ENCODE data around the gene MAPK7. TPM values are rescaled to one million over a fixed set of nuclear protein-coding genes. Genes with fewer than 3 reads are reported as not detected.
"Not testable (repeated sequence)": the region's sequence is repeated elsewhere in the genome, so short reads cannot be mapped to it uniquely, and the experiment has no call there.

MAPK7 gene
- polyA plus RNA-seq, 6 donors from 2014 or later: 3.5 to 11.3 (median 7.3) TPM

DNA sequence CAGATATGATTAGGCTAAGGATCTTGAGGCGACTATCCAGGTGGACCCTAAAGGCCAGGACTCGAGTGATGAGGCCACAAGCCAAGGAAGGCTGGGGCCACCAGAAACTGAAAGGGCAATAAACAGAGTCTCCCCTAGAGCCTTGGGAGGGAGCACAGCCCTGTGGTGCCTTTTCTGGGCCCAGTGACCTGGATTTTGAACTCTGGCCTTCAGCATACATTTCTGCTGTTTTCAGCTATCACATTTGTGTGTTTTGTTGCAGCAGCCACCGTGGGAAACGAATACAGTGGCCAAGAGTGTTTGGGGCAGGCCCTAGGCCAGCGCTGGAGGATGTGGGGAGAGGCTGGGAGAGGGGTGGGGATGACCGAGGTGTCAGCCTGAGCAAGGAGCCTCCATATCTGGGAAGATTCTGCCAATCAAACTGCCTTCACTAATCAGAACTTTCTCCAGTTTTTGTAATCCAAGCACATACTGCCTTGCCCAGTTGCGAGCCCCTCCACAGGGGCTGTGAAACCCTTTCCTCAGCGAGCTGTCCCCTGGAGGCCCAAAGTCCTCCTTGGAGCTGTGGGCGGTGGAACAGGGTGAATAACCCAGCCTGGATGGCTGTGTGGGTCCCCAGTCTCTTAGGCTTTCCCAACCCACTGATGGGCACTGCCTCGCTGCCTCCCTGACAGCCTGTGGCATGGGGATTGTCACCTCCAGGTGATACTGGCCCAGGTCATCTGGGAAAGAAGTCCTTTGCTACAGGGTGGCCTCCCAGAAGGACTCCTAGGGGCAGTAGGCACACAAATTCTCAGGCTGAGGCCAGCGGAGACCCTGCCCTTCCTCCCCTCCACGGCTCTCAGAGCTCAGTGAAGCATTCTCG, 32.6 kb upstream of the MAPK7 start:
- Mint-ChIP-seq H3K36me3 (no peaks in the 10 kb centered on the region), H3K27ac (no peak overlapping the region), H3K9me3 (no peaks in the 10 kb centered on the region), H3K27me3 (peaks cover 8 to 27% (median 16%) of the 10 kb centered on the region in 3 donors), H3K4me1 (peaks cover 0 to 13% (median 0%) of the 10 kb centered on the region in 3 donors), H3K4me3 (peak overlapping the region in 1 of 8 donors; percentile 43)
- DNase-seq (no peak), ATAC-seq (ENCODE audit: low read depth in 2 of 2) (no peak)

DNA sequence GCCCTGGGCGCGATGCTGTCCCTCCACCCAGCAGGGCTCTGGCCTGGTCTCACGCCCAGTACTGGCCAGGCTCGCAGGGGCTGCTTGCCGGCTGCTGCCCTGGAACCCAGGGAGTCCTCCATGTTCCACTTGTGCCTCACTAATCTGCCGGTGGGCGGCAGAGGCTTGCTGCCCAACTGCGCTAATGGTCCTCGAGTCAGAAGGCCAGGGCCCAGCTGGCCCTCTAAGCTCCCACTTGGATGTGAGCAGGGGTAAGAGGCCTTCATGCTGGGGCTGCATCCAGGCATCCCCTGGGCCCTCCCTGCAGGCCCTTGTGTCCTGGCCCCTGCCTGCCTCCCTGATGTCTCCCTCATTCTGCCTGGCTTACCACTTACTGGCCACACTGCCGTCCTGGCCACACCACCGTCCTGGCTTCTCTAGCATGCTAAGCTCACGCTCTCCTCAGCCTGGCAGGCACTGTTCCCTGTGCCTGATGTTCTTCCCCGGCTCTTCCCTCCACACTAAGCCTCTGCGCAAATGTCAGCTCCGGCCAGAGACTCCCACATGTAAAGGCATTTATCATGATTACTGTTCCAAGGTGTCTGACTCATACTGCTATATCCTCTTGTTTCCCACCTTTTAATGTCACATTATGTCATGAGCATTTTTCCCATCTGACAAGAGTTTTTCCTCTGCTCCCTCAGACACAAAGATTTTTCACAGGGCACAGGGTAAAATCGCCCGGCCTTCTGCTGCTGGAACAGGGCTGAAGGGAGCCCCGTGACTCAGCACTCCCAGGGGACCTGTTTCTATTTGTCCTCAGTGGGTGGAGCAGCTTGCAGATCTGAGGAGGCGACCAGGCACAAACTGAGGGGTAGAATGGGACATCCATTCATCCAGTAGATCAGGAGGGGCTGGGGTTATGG, 31.7 kb upstream of the MAPK7 start:
- peaks cover 0 to 11% (median 0%) of the 10 kb centered on the region in 3 donors for H3K4me1 Mint-ChIP-seq
- H3K4me3 Mint-ChIP-seq: peak overlapping the region in 1 of 8 donors; percentile 67
- H3K36me3 Mint-ChIP-seq: no peaks in the 10 kb centered on the region
- ATAC-seq (ENCODE audit: low read depth in 2 of 2): no peak
- DNase-seq: no peak
- peak overlapping the region in 3 of 6 donors; percentile 4 to 67 (median 55) for H3K27ac Mint-ChIP-seq
- H3K27me3 Mint-ChIP-seq: peaks cover 5 to 24% (median 8%) of the 10 kb centered on the region in 3 donors
- no peaks in the 10 kb centered on the region for H3K9me3 Mint-ChIP-seq

GRCh38 chr17:19347323-19348080, 30.8 kb upstream of the MAPK7 start:
- no peaks in the 10 kb centered on the region for H3K36me3 Mint-ChIP-seq
- H3K4me1 Mint-ChIP-seq: peaks cover 0 to 5% (median 0%) of the 10 kb centered on the region in 3 donors
- H3K9me3 Mint-ChIP-seq: no peaks in the 10 kb centered on the region
- DNase-seq: no peak
- H3K27ac Mint-ChIP-seq: no peak overlapping the region
- no peak overlapping the region for H3K4me3 Mint-ChIP-seq
- peaks cover 0 to 20% (median 0%) of the 10 kb centered on the region in 3 donors for H3K27me3 Mint-ChIP-seq
- ATAC-seq (ENCODE audit: low read depth in 2 of 2): no peak

DNA sequence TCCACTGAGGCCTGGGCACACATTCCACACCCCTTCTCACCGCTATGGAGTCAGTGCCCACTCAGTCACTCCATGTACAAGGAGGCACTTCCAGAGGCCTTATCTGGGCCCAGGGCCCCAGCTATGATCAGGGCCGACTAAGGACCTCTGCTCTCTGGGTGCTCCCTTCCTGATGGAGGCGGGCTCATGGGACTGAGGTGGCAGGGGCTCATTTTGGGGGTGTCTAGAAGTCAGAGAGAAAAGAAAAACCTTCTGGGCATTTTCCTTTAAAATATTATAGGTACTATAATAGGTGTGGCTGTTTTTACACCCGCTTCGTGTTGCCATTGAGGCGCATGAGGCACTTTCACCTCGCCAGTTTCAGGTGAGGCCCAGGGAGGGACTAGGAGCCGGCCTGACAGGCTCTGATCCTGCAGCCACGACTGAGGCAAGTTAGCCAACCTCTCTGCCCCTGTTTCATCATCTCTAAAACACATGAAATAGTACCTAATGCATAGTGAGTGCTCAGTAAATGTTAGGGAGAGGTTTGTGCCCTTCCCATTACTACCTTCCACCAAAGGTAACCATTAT, 30.1 kb upstream of the MAPK7 start:
- no peak for ATAC-seq (ENCODE audit: low read depth in 2 of 2)
- H3K4me1 Mint-ChIP-seq: peaks cover 0 to 5% (median 0%) of the 10 kb centered on the region in 3 donors
- no peak for DNase-seq
- H3K36me3 Mint-ChIP-seq: no peaks in the 10 kb centered on the region
- peak overlapping the region in 1 of 6 donors; percentile 41 for H3K27ac Mint-ChIP-seq
- no peak overlapping the region for H3K4me3 Mint-ChIP-seq
- H3K27me3 Mint-ChIP-seq: peaks cover 0 to 14% (median 0%) of the 10 kb centered on the region in 3 donors
- no peaks in the 10 kb centered on the region for H3K9me3 Mint-ChIP-seq

- no peak overlapping the region for H3K4me3 Mint-ChIP-seq
- peaks cover 0 to 5% (median 0%) of the 10 kb centered on the region in 3 donors for H3K4me1 Mint-ChIP-seq
- H3K36me3 Mint-ChIP-seq: no peaks in the 10 kb centered on the region
- ATAC-seq (ENCODE audit: low read depth in 2 of 2) (no peak), DNase-seq (no peak)
- no peak overlapping the region for H3K27ac Mint-ChIP-seq
- H3K9me3 Mint-ChIP-seq: no peaks in the 10 kb centered on the region
- peaks cover under 1 to 14% (median under 1%) of the 10 kb centered on the region in 3 donors for H3K27me3 Mint-ChIP-seq
Observed at GRCh38 chr17:19348806-19349205, 29.5 kb upstream of the MAPK7 start.

- not testable (repeated sequence) for DNase-seq; H3K27ac Mint-ChIP-seq; H3K4me1 Mint-ChIP-seq; ATAC-seq (ENCODE audit: low read depth in 2 of 2); H3K36me3 Mint-ChIP-seq; H3K9me3 Mint-ChIP-seq; H3K4me3 Mint-ChIP-seq
- peaks cover 21 to 26% (median 25%) of the 10 kb centered on the region in 3 donors for H3K27me3 Mint-ChIP-seq
Observed at GRCh38 chr17:19353401-19353800, 24.9 kb upstream of the MAPK7 start.

DNA sequence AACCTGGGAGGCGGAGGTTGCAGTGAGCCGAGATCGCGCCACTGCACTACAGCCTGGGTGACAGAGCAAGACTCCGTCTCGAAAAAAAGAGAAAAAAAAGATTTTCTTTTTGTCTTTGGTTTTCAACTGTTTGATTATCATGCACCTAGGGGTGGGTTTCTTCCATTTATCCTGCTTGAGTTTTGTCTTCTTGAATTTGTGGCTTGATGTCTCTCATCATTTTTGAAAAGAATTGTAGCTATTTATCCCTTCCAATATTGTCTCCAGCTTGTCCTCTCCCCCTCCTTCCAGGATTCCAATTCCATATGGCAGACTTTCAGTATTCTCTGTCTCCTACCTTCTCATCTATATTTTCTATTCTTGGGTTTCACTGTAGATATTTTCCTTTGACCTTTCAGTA, 23.6 kb upstream of the MAPK7 start:
- DNase-seq: no peak
- Mint-ChIP-seq H3K27me3 (peaks cover 27 to 39% (median 38%) of the 10 kb centered on the region in 3 donors), H3K27ac (no peak overlapping the region), H3K36me3 (no peaks in the 10 kb centered on the region), H3K9me3 (no peaks in the 10 kb centered on the region), H3K4me3 (no peak overlapping the region), H3K4me1 (no peaks in the 10 kb centered on the region)
- no peak for ATAC-seq (ENCODE audit: low read depth in 2 of 2)

DNA sequence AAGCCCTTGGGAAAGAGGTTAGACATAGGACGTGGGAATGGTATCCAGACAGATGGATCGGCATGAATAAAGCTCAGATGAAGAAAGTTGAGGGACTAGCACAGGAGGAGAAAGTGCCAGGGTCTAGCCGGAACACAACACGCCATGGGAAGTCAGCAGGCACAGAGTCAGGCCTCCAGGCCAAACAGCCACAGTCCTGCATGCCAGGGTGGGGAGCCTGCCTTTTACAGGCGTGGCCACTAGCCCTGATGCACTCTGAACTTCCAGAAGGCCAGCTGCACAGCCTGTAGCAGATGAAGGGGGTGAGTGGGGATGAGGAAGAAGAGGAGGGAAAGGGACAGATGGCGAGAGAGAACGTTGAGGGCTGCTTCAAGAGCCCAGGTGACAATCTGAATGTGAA, 20.9 kb upstream of the MAPK7 start:
- Mint-ChIP-seq H3K4me3 (no peak overlapping the region), H3K27ac (peak overlapping the region in 1 of 6 donors; percentile 95), H3K9me3 (no peaks in the 10 kb centered on the region), H3K27me3 (peaks cover 35 to 46% (median 38%) of the 10 kb centered on the region in 3 donors), H3K36me3 (no peaks in the 10 kb centered on the region), H3K4me1 (peaks cover 0 to 10% (median 6%) of the 10 kb centered on the region in 3 donors)
- DNase-seq: no peak
- ATAC-seq (ENCODE audit: low read depth in 2 of 2): no peak

GRCh38 chr17:19357761-19358160, 20.5 kb upstream of the MAPK7 start:
- DNase-seq: no peak
- Mint-ChIP-seq H3K27me3 (peaks cover 35 to 46% (median 38%) of the 10 kb centered on the region in 3 donors), H3K27ac (no peak overlapping the region), H3K9me3 (no peaks in the 10 kb centered on the region), H3K4me1 (peaks cover 1 to 11% (median 10%) of the 10 kb centered on the region in 3 donors), H3K36me3 (no peaks in the 10 kb centered on the region), H3K4me3 (no peak overlapping the region)
- ATAC-seq (ENCODE audit: low read depth in 2 of 2): no peak

DNA sequence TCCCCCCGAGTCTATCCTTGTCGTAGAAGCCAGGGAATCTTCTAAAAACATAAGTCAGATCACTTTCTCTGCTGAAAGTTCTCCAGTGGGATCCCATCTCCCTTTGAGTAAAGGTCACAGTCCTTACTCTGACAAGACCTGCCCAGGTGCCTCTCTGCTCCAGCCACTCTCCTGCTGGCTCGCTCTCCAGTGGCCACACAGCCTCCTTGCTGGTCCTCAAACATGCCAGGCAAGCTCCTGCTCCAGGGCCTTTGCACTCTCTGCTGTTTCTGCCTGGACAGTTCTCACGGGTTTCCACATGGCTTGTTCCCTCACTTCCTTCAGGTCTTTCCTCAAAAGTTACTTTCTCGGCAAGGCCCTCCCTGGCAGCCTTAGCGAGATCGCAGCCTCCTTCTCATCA, 19.1 kb upstream of the MAPK7 start:
- DNase-seq (no peak), ATAC-seq (ENCODE audit: low read depth in 2 of 2) (no peak)

GRCh38 chr17:19359856-19360255, 18.4 kb upstream of the MAPK7 start:
- Mint-ChIP-seq H3K27me3 (peaks cover 26 to 37% (median 29%) of the 10 kb centered on the region in 3 donors), H3K36me3 (no peaks in the 10 kb centered on the region), H3K4me1 (peaks cover 5 to 17% (median 12%) of the 10 kb centered on the region in 3 donors), H3K9me3 (no peaks in the 10 kb centered on the region), H3K4me3 (no peak overlapping the region), H3K27ac (peak overlapping the region in 1 of 6 donors; percentile 10)
- ATAC-seq (ENCODE audit: low read depth in 2 of 2): no peak
- no peak for DNase-seq

More for the DNA sequence above, 19.1 kb upstream of the MAPK7 start:
- Mint-ChIP-seq H3K27ac (no peak overlapping the region), H3K4me1 (peaks cover 5 to 17% (median 12%) of the 10 kb centered on the region in 3 donors), H3K9me3 (no peaks in the 10 kb centered on the region), H3K4me3 (peak overlapping the region in 1 of 8 donors; percentile 41), H3K36me3 (no peaks in the 10 kb centered on the region), H3K27me3 (peaks cover 31 to 42% (median 34%) of the 10 kb centered on the region in 3 donors)

- peak overlapping the region in 1 of 8 donors; percentile 97 for H3K4me3 Mint-ChIP-seq
- H3K27me3 Mint-ChIP-seq: peaks cover 24 to 33% (median 30%) of the 10 kb centered on the region in 3 donors
- peaks cover 5 to 17% (median 12%) of the 10 kb centered on the region in 3 donors for H3K4me1 Mint-ChIP-seq
- peak overlapping the region in 2 of 6 donors; percentile 58 to 66 for H3K27ac Mint-ChIP-seq
- H3K36me3 Mint-ChIP-seq: no peaks in the 10 kb centered on the region
- ATAC-seq (ENCODE audit: low read depth in 2 of 2) (no peak), DNase-seq (no peak)
- H3K9me3 Mint-ChIP-seq: peaks cover 0 to 1% (median 0%) of the 10 kb centered on the region in 7 donors
Observed at GRCh38 chr17:19360772-19361171, 17.5 kb upstream of the MAPK7 start.
